ENCODE measurements around the gene GDA.

The GDA gene

GRCh38 chr9:72133365-72134035 lies 15.7 kb upstream of the GDA start:
- TF ChIP-seq TCF12 (IDR thresholded peaks at IDR 0.05; ENCODE audit: low read depth): no peak
- no peak for TF ChIP-seq TAF1 (IDR thresholded peaks at IDR 0.05; ENCODE audit: low read depth)
- TF ChIP-seq CREB1 (IDR thresholded peaks at IDR 0.05; ENCODE audit: low read depth): no peak
- TF ChIP-seq NFIC (IDR thresholded peaks at IDR 0.05): no peak
- TF ChIP-seq MAX (IDR thresholded peaks at IDR 0.05): no peak
- TF ChIP-seq EP300 (IDR thresholded peaks at IDR 0.05; ENCODE audit: borderline replicate concordance): no peak
- TF ChIP-seq TEAD4 (IDR thresholded peaks at IDR 0.05): no peak
- TF ChIP-seq CEBPB (IDR thresholded peaks at IDR 0.05): no peak

- TF ChIP-seq CEBPB (IDR thresholded peaks at IDR 0.05) (peak; percentile 65), EP300 (IDR thresholded peaks at IDR 0.05; ENCODE audit: borderline replicate concordance) (no peak)
Measured at GRCh38 chr9:72134801-72135200, 14.4 kb upstream of the GDA start.

- TF ChIP-seq CEBPB (IDR thresholded peaks at IDR 0.05): no peak
- TF ChIP-seq TAF1 (IDR thresholded peaks at IDR 0.05; ENCODE audit: low read depth): no peak
- no peak for TF ChIP-seq TEAD4 (IDR thresholded peaks at IDR 0.05)
- 0 out of 2 replicates have a peak, but pooled peaks have one; percentile 12 for TF ChIP-seq MAX (IDR thresholded peaks at IDR 0.05)
- TF ChIP-seq CREB1 (IDR thresholded peaks at IDR 0.05; ENCODE audit: low read depth): no peak
- TF ChIP-seq ZBTB7A (IDR thresholded peaks at IDR 0.05; ENCODE audit: low read depth): no peak
- TF ChIP-seq REST (IDR thresholded peaks at IDR 0.05; ENCODE audit: low read depth): no peak
- peak; percentile 30; the same call in 1 of the 2 replicates for TF ChIP-seq TCF12 (IDR thresholded peaks at IDR 0.05; ENCODE audit: low read depth)
- no peak for TF ChIP-seq EP300 (IDR thresholded peaks at IDR 0.05; ENCODE audit: borderline replicate concordance)
- TF ChIP-seq EGR1 (IDR thresholded peaks at IDR 0.05): no peak
- no peak for TF ChIP-seq FOXM1 (IDR thresholded peaks at IDR 0.05; ENCODE audit: borderline replicate concordance, low read depth)
- no peak for TF ChIP-seq YY1 (IDR thresholded peaks at IDR 0.05; ENCODE audit: low read depth)
- TF ChIP-seq USF1 (IDR thresholded peaks at IDR 0.05): no peak
- no peak for TF ChIP-seq RAD21 (IDR thresholded peaks at IDR 0.05; ENCODE audit: low read depth)
- TF ChIP-seq NFIC (IDR thresholded peaks at IDR 0.05): peak; percentile 56
Measured at GRCh38 chr9:72137697-72138365, 11.4 kb upstream of the GDA start.

GRCh38 chr9:72139226-72139625 lies 10.0 kb upstream of the GDA start:
- TF ChIP-seq FOXM1 (IDR thresholded peaks at IDR 0.05; ENCODE audit: borderline replicate concordance, low read depth) (peak; percentile 82), CEBPB (IDR thresholded peaks at IDR 0.05) (no peak), EP300 (IDR thresholded peaks at IDR 0.05; ENCODE audit: borderline replicate concordance) (peak; percentile 88; the same call in 1 of the 2 replicates), TEAD4 (IDR thresholded peaks at IDR 0.05) (peak; percentile 87)

- TF ChIP-seq NFIC (IDR thresholded peaks at IDR 0.05): no peak
- no peak for TF ChIP-seq TCF12 (IDR thresholded peaks at IDR 0.05; ENCODE audit: low read depth)
- peak; percentile 78 for TF ChIP-seq EP300 (IDR thresholded peaks at IDR 0.05; ENCODE audit: borderline replicate concordance)
- no peak for TF ChIP-seq RAD21 (IDR thresholded peaks at IDR 0.05; ENCODE audit: low read depth)
- TF ChIP-seq MAX (IDR thresholded peaks at IDR 0.05): no peak
- no peak for TF ChIP-seq CEBPB (IDR thresholded peaks at IDR 0.05)
- no peak for TF ChIP-seq EGR1 (IDR thresholded peaks at IDR 0.05)
- no peak for TF ChIP-seq REST (IDR thresholded peaks at IDR 0.05; ENCODE audit: low read depth)
- TF ChIP-seq CREB1 (IDR thresholded peaks at IDR 0.05; ENCODE audit: low read depth): no peak
- TF ChIP-seq FOXM1 (IDR thresholded peaks at IDR 0.05; ENCODE audit: borderline replicate concordance, low read depth): peak; percentile 75; the same call in 1 of the 2 replicates
- peak; percentile 69 for TF ChIP-seq TEAD4 (IDR thresholded peaks at IDR 0.05)
- no peak for TF ChIP-seq USF1 (IDR thresholded peaks at IDR 0.05)
- TF ChIP-seq ZBTB7A (IDR thresholded peaks at IDR 0.05; ENCODE audit: low read depth): no peak
- TF ChIP-seq YY1 (IDR thresholded peaks at IDR 0.05; ENCODE audit: low read depth): no peak
- no peak for TF ChIP-seq TAF1 (IDR thresholded peaks at IDR 0.05; ENCODE audit: low read depth)
Measured at GRCh38 chr9:72140586-72140985, 8.7 kb upstream of the GDA start.
